GM21381 (cell line): ENCODE data around the gene TFDP3.

Source experiments
- ATAC-seq: cut with Tn5 transposase; IDR thresholded peaks from one replicate; pipeline ENCODE4 v1.9.1; 2021; ENCODE audit warnings: mild to moderate bottlenecking, moderate library complexity; ENCODE audit not compliant: unreplicated experiment

The TFDP3 gene

GRCh38 chrX:133218329-133218728, at the start of gene TFDP3:
Gene TFDP3, minus strand, starts transcription at chrX:133218354. Its CDS starts 95 bp downstream, at chrX:133218259.
- ATAC-seq, result no peak

GRCh38 chrX:133267621-133268020, 49.5 kb upstream of the TFDP3 start:
- ATAC-seq, result no peak

GRCh38 chrX:133265331-133265730, 47.2 kb upstream of the TFDP3 start:
- no peak for ATAC-seq

GRCh38 chrX:133258481-133258880, 40.3 kb upstream of the TFDP3 start:
- no peak for ATAC-seq

- no peak for ATAC-seq
Measured at GRCh38 chrX:133254666-133255065, 36.5 kb upstream of the TFDP3 start.

GRCh38 chrX:133251204-133251603, 33.0 kb upstream of the TFDP3 start:
- ATAC-seq, result no peak

- no peak for ATAC-seq
Measured at GRCh38 chrX:133250184-133251100, 32.3 kb upstream of the TFDP3 start.

- no peak for ATAC-seq
Measured at GRCh38 chrX:133249266-133250058, 31.3 kb upstream of the TFDP3 start.

- no peak for ATAC-seq
Measured at GRCh38 chrX:133248177-133248576, 30.0 kb upstream of the TFDP3 start.

GRCh38 chrX:133246921-133247320, 28.8 kb upstream of the TFDP3 start:
- no peak for ATAC-seq

- no peak for ATAC-seq
Measured at GRCh38 chrX:133235830-133236229, 17.7 kb upstream of the TFDP3 start.

GRCh38 chrX:133232331-133232730, 14.2 kb upstream of the TFDP3 start:
- ATAC-seq, result no peak

GRCh38 chrX:133229361-133229760, 11.2 kb upstream of the TFDP3 start:
- ATAC-seq, result no peak

- no peak for ATAC-seq
Measured at GRCh38 chrX:133215747-133216146, 2.4 kb downstream of the TFDP3 start.

GRCh38 chrX:133215017-133215416, 3.1 kb downstream of the TFDP3 start:
- ATAC-seq, result no peak

GRCh38 chrX:133214301-133214700, 3.9 kb downstream of the TFDP3 start:
- ATAC-seq, result no peak

GRCh38 chrX:133213117-133213516, 5.0 kb downstream of the TFDP3 start:
- ATAC-seq, result no peak

GRCh38 chrX:133207751-133208150, 10.4 kb downstream of the TFDP3 start:
- no peak for ATAC-seq

- no peak for ATAC-seq
Measured at GRCh38 chrX:133191739-133192039, 26.5 kb downstream of the TFDP3 start.

GRCh38 chrX:133190877-133191738, 27.0 kb downstream of the TFDP3 start:
- no peak for ATAC-seq

- ATAC-seq, result no peak
Measured at GRCh38 chrX:133189195-133189594, 29.0 kb downstream of the TFDP3 start.
